ENCODE data around the gene PTH1R. TPM values are rescaled to one million over a fixed set of nuclear protein-coding genes. Genes with fewer than 3 reads are reported as not detected.

The PTH1R gene
- total RNA-seq, 1 experiment from 2014 or later, result not detected

DNA sequence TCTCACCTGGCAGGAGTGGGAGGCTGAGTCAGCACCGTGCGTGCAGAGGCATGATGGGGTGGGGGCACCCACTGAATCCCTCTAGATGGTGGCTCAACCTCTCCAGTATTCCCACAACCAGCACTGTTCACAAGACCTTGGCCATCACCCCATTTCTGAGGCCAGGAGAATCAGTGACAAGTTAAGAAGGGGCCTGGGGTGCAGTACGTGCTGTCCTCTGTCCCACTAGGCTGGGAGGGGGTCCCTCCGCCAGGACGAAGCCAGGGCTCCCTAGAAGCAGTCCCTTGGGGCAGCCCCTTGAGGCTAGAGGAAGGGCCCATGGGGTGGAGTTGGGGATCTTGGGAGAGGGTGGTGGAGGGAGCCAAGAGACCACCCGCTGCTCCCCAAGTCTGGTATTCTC, 19.1 kb upstream of the PTH1R start:
- DNase-seq, result no peak
- H3K4me3 Mint-ChIP-seq (ENCODE audit: low read depth, unreplicated experiment), result no peak overlapping the region
- H3K27ac Mint-ChIP-seq (ENCODE audit: unreplicated experiment), result no peak overlapping the region
- BruUV-seq (replicated peaks), result no TSS peak
- peaks cover 66% of the 10 kb centered on the region for H3K27me3 Mint-ChIP-seq (ENCODE audit: unreplicated experiment)
- H3K36me3 Mint-ChIP-seq (ENCODE audit: insufficient read depth, unreplicated experiment), result no peaks in the 10 kb centered on the region
- intact Hi-C loops (cut with micrococcal nuclease; ENCODE audit: unreplicated experiment), result no loop called here
- no peaks in the 10 kb centered on the region for H3K4me1 Mint-ChIP-seq (ENCODE audit: low read depth, unreplicated experiment)
- CTCF ChIA-PET, result no interaction called here
- no peak for TF ChIP-seq CTCF (IDR thresholded peaks at IDR 0.05; ENCODE audit: unreplicated experiment)
- H3K9me3 Mint-ChIP-seq (ENCODE audit: low read depth, unreplicated experiment), result no peaks in the 10 kb centered on the region

GRCh38 chr3:46859001-46859710, 18.4 kb upstream of the PTH1R start:
- Mint-ChIP-seq H3K9me3 (ENCODE audit: low read depth, unreplicated experiment) (no peaks in the 10 kb centered on the region), H3K36me3 (ENCODE audit: insufficient read depth, unreplicated experiment) (no peaks in the 10 kb centered on the region), H3K27ac (ENCODE audit: unreplicated experiment) (no peak overlapping the region), H3K4me3 (ENCODE audit: low read depth, unreplicated experiment) (no peak overlapping the region), H3K4me1 (ENCODE audit: low read depth, unreplicated experiment) (no peaks in the 10 kb centered on the region), H3K27me3 (ENCODE audit: unreplicated experiment) (peaks cover 66% of the 10 kb centered on the region)
- intact Hi-C loops (cut with micrococcal nuclease; ENCODE audit: unreplicated experiment), result no loop called here
- CTCF ChIA-PET, result interaction anchor here (0.6 to 1.0 kb wide), 3 partner anchors 36 to 165 kb away, joined by 3 to 4 read pairs (median 3); partner anchors contain the start of gene ALS2CL
- BruUV-seq (replicated peaks), result no TSS peak
- TF ChIP-seq CTCF (IDR thresholded peaks at IDR 0.05; ENCODE audit: unreplicated experiment), result no peak
- DNase-seq, result no peak

GRCh38 chr3:46860017-46860809, 17.3 kb upstream of the PTH1R start:
- BruUV-seq (replicated peaks), result no TSS peak
- peak; percentile 68 for DNase-seq
- intact Hi-C loops (cut with micrococcal nuclease; ENCODE audit: unreplicated experiment), result loop anchor here (5.0 kb wide), 1 partner anchor 37 kb away; no protein-coding TSS in a partner anchor
- no peaks in the 10 kb centered on the region for H3K4me1 Mint-ChIP-seq (ENCODE audit: low read depth, unreplicated experiment)
- no peaks in the 10 kb centered on the region for H3K36me3 Mint-ChIP-seq (ENCODE audit: insufficient read depth, unreplicated experiment)
- H3K27ac Mint-ChIP-seq (ENCODE audit: unreplicated experiment), result no peak overlapping the region
- H3K4me3 Mint-ChIP-seq (ENCODE audit: low read depth, unreplicated experiment), result no peak overlapping the region
- H3K9me3 Mint-ChIP-seq (ENCODE audit: low read depth, unreplicated experiment), result no peaks in the 10 kb centered on the region
- H3K27me3 Mint-ChIP-seq (ENCODE audit: unreplicated experiment), result peaks cover 65% of the 10 kb centered on the region
- TF ChIP-seq CTCF (IDR thresholded peaks at IDR 0.05; ENCODE audit: unreplicated experiment), result peak; percentile 54
- CTCF ChIA-PET, result interaction anchor here (0.6 to 1.0 kb wide), 3 partner anchors 35 to 166 kb away, joined by 3 to 4 read pairs (median 3); partner anchors contain the start of gene ALS2CL

DNA sequence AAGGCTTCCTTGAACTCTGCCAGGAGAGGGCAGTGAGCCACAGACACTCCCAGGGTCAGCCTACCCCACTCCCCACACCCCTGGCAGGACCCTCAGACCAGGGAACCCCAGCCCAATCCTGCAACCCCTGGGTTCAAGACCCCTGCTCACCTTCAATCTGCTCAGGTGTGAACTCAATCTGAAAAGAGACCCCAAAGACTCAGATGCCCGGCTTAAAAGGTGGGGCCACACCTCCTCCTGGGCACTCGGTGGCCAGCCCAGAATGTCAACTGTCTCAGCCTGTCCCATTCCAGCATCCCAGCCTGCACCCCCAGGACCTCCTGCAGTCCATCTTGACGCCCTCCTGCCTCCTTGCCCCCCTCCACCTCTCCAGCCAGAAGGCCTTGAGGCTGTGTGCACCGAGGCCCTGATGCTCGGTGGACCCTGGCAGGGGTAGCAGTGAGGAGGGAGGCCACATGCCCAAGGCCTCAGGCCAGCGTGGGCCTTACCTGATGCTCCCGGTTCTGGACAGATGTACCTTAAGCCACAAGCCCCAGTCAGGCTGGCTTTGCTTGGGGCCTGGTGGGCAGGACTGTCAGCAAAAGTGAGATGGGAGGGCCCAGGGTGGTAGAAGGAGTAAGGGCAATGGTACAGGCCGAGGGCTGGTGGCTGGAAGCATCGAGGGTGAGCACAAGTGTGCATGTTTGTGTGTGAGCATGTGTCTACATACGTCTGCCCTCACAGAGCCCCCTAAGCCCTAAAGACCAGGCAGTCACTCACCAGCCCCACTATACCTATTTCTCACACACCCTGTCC, 16.5 kb upstream of the PTH1R start:
- intact Hi-C loops (cut with micrococcal nuclease; ENCODE audit: unreplicated experiment), result loop anchor here (5.0 kb wide), 1 partner anchor 36 kb away; no protein-coding TSS in a partner anchor
- Mint-ChIP-seq H3K4me3 (ENCODE audit: low read depth, unreplicated experiment) (no peak overlapping the region), H3K27me3 (ENCODE audit: unreplicated experiment) (peaks cover 57% of the 10 kb centered on the region), H3K36me3 (ENCODE audit: insufficient read depth, unreplicated experiment) (no peaks in the 10 kb centered on the region), H3K9me3 (ENCODE audit: low read depth, unreplicated experiment) (no peaks in the 10 kb centered on the region), H3K27ac (ENCODE audit: unreplicated experiment) (no peak overlapping the region), H3K4me1 (ENCODE audit: low read depth, unreplicated experiment) (no peaks in the 10 kb centered on the region)
- DNase-seq, result no peak
- BruUV-seq (replicated peaks), result no TSS peak
- CTCF ChIA-PET, result no interaction called here
- TF ChIP-seq CTCF (IDR thresholded peaks at IDR 0.05; ENCODE audit: unreplicated experiment), result no peak
